Karpas-422 (cell line): Measurements from ENCODE around the gene MVK. TPM values are rescaled to one million over a fixed set of nuclear protein-coding genes. Genes with fewer than 3 reads are reported as not detected.
"Not testable (repeated sequence)": the region's sequence is repeated elsewhere in the genome, so short reads cannot be mapped to it uniquely, and the experiment has no call there.

Experiments used
- DNase-seq: peaks from one replicate; pipeline ENCODE4 v3.0.0-alpha.2; 2015
- H2AFZ ChIP-seq: fragments of 200-600 bp; sonication (generic); 2 replicates; pipeline ENCODE4 v1.6.1; 2014; ENCODE audit warnings: antibody characterized with exemption, low read length, mixed read lengths
- H3K27ac ChIP-seq: fragments of 200-600 bp; sonication (generic); 2 replicates; pipeline ENCODE4 v1.5.1; 2014; ENCODE audit warnings: mild to moderate bottlenecking, low read length, moderate library complexity
- H3K27me3 ChIP-seq: fragments of 200-600 bp; sonication (generic); 2 replicates; pipeline ENCODE4 v1.6.1; 2014; ENCODE audit warnings: low read length, mixed read lengths
- H3K36me3 ChIP-seq: fragments of 200-600 bp; sonication (generic); 2 replicates; pipeline ENCODE4 v1.6.1; 2014; ENCODE audit warnings: low read length, mixed read lengths; ENCODE audit not compliant: insufficient read depth
- H3K4me1 ChIP-seq: fragments of 200-600 bp; sonication (generic); 2 replicates; pipeline ENCODE4 v1.6.1; 2014; ENCODE audit warnings: mild to moderate bottlenecking, low read length, mixed read lengths
- H3K4me2 ChIP-seq: fragments of 200-600 bp; sonication (generic); 2 replicates; pipeline ENCODE4 v1.6.1; 2014; ENCODE audit warnings: low read length, low read depth, mild to moderate bottlenecking; ENCODE audit not compliant: poor library complexity, severe bottlenecking
- H3K4me3 ChIP-seq: fragments of 200-600 bp; sonication (generic); 2 replicates; pipeline ENCODE4 v1.5.1; 2014; ENCODE audit warnings: mild to moderate bottlenecking, antibody characterized with exemption, low read length, mixed read lengths
- H3K79me2 ChIP-seq: fragments of 200-600 bp; sonication (generic); 2 replicates; pipeline ENCODE4 v1.6.1; 2014; ENCODE audit warnings: mild to moderate bottlenecking, low read length, mixed read lengths
- H3K9ac ChIP-seq: fragments of 200-600 bp; sonication (generic); 2 replicates; pipeline ENCODE4 v1.6.0; 2014; ENCODE audit warnings: low read length
- H3K9me2 ChIP-seq: fragments of 200-600 bp; sonication (generic), shearing (Covaris generic); replicated peaks from 2 replicates; pipeline ENCODE4 v1.6.0; 2014; ENCODE audit warnings: mild to moderate bottlenecking, low read length, moderate library complexity; ENCODE audit not compliant: insufficient read depth
- H3K9me3 ChIP-seq: fragments of 300-700, 200-600 bp; sonication (generic); 2 replicates; pipeline ENCODE4 v1.6.1; 2014; ENCODE audit warnings: low read length, mixed read lengths
- H4K20me1 ChIP-seq: fragments of 200-600 bp; sonication (generic); 2 replicates; pipeline ENCODE4 v1.6.1; 2014; ENCODE audit warnings: mild to moderate bottlenecking, antibody characterized with exemption, low read length, low read depth; ENCODE audit not compliant: insufficient read depth
- total RNA-seq: library from RNA; depleted of rRNA; stranded (reverse); fragments of >200 nt; shearing (Covaris generic); gene quantifications from 2 replicates; pipeline ENCODE4 v1.2.3, GENCODE V29; 2014; ENCODE audit warnings: low replicate concordance

The MVK gene
- total RNA-seq, 1 experiment from 2014 or later: 14.7 TPM

DNA sequence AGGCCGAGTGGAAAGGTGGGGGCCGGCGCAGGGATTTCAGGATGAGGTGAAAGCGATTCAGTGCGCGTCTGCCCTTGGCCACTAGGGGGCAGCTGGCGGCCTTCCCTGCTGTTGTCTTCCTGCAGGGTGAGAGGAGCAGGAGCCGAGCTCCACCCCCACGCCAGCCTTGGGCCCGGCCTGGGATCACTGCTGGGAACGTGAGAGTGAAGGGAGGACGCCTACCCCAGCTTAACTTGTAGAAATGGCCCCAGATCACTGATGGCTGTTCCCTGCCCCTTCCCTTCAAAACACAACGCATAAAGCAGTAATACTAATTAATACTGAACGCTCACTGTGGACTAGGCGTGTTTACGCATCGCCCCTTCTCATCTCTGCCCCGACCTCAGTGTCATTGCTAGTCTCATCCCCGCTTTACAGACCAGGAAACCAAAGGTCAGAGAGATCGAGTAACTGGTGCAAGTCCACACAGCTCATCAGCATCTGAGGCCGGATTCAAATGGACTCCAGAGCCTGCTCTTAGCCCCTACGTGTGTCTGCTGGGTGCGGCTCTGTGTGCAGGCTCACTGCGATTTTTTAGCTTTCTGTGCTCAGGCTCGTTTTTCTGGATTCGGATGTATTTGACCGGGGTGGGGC lies 24.3 kb downstream of the MVK start:
- Histone ChIP-seq H4K20me1 (no peaks in the 10 kb centered on the region), H3K9ac (no peak overlapping the region), H3K27me3 (no peaks in the 10 kb centered on the region), H3K9me3 (no peaks in the 10 kb centered on the region), H3K4me2 (no peak overlapping the region), H3K4me3 (no peak overlapping the region), H3K79me2 (no peaks in the 10 kb centered on the region), H3K36me3 (no peaks in the 10 kb centered on the region), H3K9me2 (no peaks in the 10 kb centered on the region), H3K27ac (no peak overlapping the region), H2AFZ (no peak overlapping the region), H3K4me1 (no peaks in the 10 kb centered on the region)
- DNase-seq: peak; percentile 85

DNA sequence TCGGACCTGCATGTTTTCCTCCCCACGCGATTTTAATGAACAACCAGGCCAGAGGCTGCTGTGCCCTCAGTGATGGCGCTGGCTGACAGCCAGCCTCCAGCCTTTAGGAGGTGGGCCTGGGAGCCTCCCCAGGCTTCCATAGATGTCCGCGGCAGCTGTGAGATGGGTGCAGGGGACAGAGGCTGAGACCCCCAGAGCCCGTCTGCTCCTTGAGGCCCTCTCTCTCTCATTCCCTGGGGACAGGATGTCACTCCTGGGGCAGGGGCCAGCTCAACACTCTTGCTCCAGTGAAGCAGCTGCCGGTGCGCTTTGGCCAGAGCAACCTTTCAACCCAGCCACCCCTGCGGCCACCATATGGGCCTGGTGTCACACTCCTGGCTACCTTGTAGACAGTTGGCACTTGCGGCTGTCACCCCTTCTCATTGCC lies 24.8 kb downstream of the MVK start:
- no peak for DNase-seq
- no peak overlapping the region for H3K4me2 ChIP-seq
- no peak overlapping the region for H3K9ac ChIP-seq

DNA sequence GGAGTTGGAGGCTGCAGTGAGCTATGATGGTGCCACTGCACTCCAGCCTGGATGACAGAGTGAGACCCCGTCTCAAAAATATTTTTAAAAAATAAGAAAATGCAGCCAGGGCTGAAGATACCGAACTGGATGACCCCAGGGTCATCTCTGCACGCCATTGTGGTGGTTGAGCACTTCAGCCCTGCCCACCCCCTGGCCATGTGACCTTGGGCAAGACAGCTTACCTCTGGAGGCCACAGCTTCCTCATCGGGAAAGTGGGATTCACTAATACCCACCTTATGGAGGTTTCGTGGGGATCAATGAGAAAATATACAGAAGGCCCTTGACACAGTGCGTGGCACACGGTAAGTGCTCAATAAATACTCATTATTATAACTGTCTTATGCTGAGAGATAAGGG lies 25.5 kb downstream of the MVK start:
- no peaks in the 10 kb centered on the region for H3K9me3 ChIP-seq
- no peak overlapping the region for H3K4me3 ChIP-seq
- no peaks in the 10 kb centered on the region for H4K20me1 ChIP-seq
- H3K4me1 ChIP-seq: no peaks in the 10 kb centered on the region
- DNase-seq: no peak
- H3K27me3 ChIP-seq: no peaks in the 10 kb centered on the region
- H2AFZ ChIP-seq: no peak overlapping the region
- H3K9ac ChIP-seq: no peak overlapping the region
- H3K4me2 ChIP-seq: no peak overlapping the region
- H3K27ac ChIP-seq: no peak overlapping the region
- H3K9me2 ChIP-seq: no peaks in the 10 kb centered on the region
- no peaks in the 10 kb centered on the region for H3K36me3 ChIP-seq
- no peaks in the 10 kb centered on the region for H3K79me2 ChIP-seq

More for the DNA sequence above, 24.8 kb downstream of the MVK start:
- no peaks in the 10 kb centered on the region for H3K4me1 ChIP-seq
- no peaks in the 10 kb centered on the region for H3K27me3 ChIP-seq
- no peaks in the 10 kb centered on the region for H3K36me3 ChIP-seq
- H3K4me3 ChIP-seq: no peak overlapping the region
- H3K79me2 ChIP-seq: no peaks in the 10 kb centered on the region
- no peak overlapping the region for H3K27ac ChIP-seq
- no peak overlapping the region for H2AFZ ChIP-seq
- no peaks in the 10 kb centered on the region for H3K9me3 ChIP-seq
- no peaks in the 10 kb centered on the region for H4K20me1 ChIP-seq
- no peaks in the 10 kb centered on the region for H3K9me2 ChIP-seq

DNA sequence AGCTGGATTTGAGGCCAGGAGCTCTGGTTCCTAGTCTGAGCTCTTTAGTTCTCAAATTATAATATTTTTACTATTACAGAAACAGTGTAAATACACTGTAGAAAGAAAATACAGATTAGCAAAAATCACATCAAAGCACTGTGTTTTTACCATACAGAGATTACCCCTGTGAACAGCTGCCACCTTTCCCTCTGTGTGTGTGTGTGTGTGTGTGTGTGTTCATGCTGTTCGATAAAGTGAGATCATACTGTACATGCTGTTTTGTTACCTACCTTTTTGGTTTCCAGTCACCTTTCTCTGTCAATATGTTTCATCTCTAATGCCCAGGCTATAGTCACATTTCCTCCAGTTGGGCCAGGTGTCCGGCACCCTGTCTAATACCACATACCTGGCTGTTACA lies 26.9 kb downstream of the MVK start:
- H2AFZ ChIP-seq: no peak overlapping the region
- no peaks in the 10 kb centered on the region for H3K4me1 ChIP-seq
- H3K36me3 ChIP-seq: no peaks in the 10 kb centered on the region
- H3K27me3 ChIP-seq: no peaks in the 10 kb centered on the region
- no peaks in the 10 kb centered on the region for H4K20me1 ChIP-seq
- H3K4me3 ChIP-seq: no peak overlapping the region
- H3K79me2 ChIP-seq: no peaks in the 10 kb centered on the region
- DNase-seq: no peak
- H3K9ac ChIP-seq: no peak overlapping the region
- no peak overlapping the region for H3K27ac ChIP-seq
- H3K4me2 ChIP-seq: no peak overlapping the region
- H3K9me2 ChIP-seq: no peaks in the 10 kb centered on the region
- H3K9me3 ChIP-seq: no peaks in the 10 kb centered on the region

DNA sequence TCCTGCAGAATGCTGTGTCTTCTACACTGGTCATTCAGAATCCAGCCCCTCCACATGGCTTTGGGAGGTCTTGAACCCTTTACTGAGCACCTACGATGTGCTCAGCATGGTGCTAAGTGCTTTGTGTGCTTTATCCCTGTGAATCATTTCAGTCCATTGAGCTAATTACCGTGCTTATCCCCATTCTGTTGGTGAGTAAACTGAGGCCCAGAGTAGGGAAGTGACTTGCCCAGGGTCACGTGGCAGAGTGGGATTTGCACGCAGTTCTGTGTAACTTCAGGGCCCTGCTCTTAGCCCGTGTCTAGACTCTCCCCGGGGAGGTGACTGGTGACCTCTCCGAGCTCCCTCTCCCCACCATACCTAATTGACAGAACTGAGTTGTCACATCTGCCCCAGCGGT lies 27.4 kb downstream of the MVK start:
- Histone ChIP-seq H3K4me1 (no peaks in the 10 kb centered on the region), H3K36me3 (no peaks in the 10 kb centered on the region), H4K20me1 (no peaks in the 10 kb centered on the region), H3K27ac (no peak overlapping the region), H3K4me3 (no peak overlapping the region), H3K9me2 (no peaks in the 10 kb centered on the region), H3K27me3 (no peaks in the 10 kb centered on the region), H3K9ac (no peak overlapping the region), H2AFZ (no peak overlapping the region), H3K9me3 (no peaks in the 10 kb centered on the region), H3K4me2 (no peak overlapping the region), H3K79me2 (no peaks in the 10 kb centered on the region)
- DNase-seq: no peak

DNA sequence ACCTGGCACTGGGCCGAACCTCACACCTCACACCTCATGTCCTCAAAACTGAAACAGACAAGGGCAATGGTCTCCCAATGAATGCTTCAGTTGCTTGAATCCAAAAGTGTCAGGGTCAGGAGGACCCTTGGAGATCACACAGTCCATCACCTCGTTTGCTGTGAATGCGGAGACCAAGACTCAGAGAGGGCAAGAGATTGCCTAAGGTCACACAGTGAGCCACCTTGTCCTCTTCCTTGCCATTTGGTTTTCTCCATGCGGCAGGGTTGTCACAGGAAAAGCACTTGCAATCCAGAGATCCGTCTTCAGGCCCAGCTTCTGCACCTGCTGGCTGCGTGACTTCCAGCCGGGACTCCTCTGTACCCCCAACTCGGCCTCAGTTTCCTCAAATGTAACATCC lies 28.0 kb downstream of the MVK start:
- H3K27ac ChIP-seq: no peak overlapping the region
- H3K79me2 ChIP-seq: no peaks in the 10 kb centered on the region
- no peak for DNase-seq
- H2AFZ ChIP-seq: no peak overlapping the region
- H4K20me1 ChIP-seq: no peaks in the 10 kb centered on the region
- no peaks in the 10 kb centered on the region for H3K9me2 ChIP-seq
- no peaks in the 10 kb centered on the region for H3K36me3 ChIP-seq
- no peaks in the 10 kb centered on the region for H3K4me1 ChIP-seq
- H3K4me2 ChIP-seq: no peak overlapping the region
- H3K27me3 ChIP-seq: no peaks in the 10 kb centered on the region
- no peak overlapping the region for H3K9ac ChIP-seq
- H3K9me3 ChIP-seq: no peaks in the 10 kb centered on the region
- no peak overlapping the region for H3K4me3 ChIP-seq

DNA sequence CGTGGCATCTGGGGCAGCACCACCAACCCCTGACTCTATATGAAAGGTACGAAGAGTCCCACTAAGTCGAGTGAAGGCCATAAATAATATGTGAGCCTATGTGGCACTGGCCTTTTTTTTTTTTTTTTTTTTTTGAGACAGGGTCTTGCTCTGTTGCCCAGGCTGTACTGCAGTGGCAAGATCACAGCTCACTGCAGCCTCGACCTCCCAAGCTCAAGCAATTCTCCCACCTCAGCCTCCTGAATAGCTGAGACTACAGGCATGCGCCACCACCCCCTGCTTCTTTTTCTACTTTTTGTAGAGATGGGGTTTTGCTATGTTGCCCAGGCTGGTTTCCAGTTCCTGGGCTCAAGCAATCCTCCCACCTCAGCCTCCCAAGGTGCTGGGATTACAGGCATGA lies 28.5 kb downstream of the MVK start:
- not testable (repeated sequence) for H2AFZ ChIP-seq, H3K4me3 ChIP-seq, H4K20me1 ChIP-seq, H3K79me2 ChIP-seq, H3K9me3 ChIP-seq, H3K36me3 ChIP-seq, H3K4me1 ChIP-seq, H3K9ac ChIP-seq, H3K27ac ChIP-seq, DNase-seq, H3K9me2 ChIP-seq, H3K4me2 ChIP-seq, H3K27me3 ChIP-seq

DNA sequence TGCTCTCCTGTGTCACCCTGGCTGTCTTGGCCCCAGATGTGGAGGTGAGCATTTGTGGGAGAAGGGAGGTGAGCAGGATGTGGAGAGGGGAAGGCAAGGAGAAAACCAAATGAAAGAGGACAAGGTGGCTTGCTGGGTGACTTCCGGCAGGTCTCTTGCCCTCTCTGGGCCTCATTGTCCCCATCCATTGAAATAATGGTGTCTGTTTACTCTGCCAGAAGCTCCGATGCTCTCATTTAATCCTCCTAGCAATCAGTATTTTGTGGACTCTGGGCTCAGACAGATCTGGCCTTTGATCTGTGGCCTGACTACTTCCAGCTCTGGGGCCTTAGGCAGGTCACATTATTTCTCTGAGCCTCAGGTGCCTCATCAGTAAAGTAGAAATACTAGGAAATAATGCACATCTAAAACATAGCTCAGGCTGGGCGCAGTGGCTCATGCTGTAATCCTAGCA lies 30.6 kb downstream of the MVK start:
- no peak overlapping the region for H3K9ac ChIP-seq
- no peak for DNase-seq
- no peaks in the 10 kb centered on the region for H3K4me1 ChIP-seq
- H3K4me3 ChIP-seq: no peak overlapping the region
- H3K27me3 ChIP-seq: no peaks in the 10 kb centered on the region
- no peaks in the 10 kb centered on the region for H3K9me2 ChIP-seq
- H3K36me3 ChIP-seq: no peaks in the 10 kb centered on the region
- H3K27ac ChIP-seq: no peak overlapping the region
- no peak overlapping the region for H3K4me2 ChIP-seq
- H3K79me2 ChIP-seq: no peaks in the 10 kb centered on the region
- H3K9me3 ChIP-seq: no peaks in the 10 kb centered on the region
- H4K20me1 ChIP-seq: no peaks in the 10 kb centered on the region
- no peak overlapping the region for H2AFZ ChIP-seq

DNA sequence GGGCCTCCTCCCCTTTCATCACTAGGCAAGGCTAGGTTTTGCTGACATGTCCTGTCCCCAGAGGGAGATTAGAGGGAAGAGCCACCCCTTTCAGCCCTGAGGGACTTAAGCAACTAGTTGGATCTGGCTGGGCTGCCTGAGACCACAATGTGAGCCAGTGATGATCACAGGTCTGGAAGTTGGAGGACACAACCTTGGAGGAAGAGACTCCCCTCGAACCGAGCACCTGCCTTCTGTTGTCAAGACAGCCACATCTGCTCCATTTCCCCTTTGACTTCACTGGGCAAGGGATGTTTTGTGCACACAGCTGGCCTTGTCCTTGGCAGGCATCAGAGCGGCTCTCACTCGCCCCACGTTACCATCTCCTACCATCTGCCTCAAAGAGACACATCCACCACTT lies 31.4 kb downstream of the MVK start:
- Histone ChIP-seq H3K4me2 (no peak overlapping the region), H2AFZ (no peak overlapping the region), H3K79me2 (no peaks in the 10 kb centered on the region)

More for the DNA sequence above, 31.4 kb downstream of the MVK start:
- Histone ChIP-seq H3K36me3 (no peaks in the 10 kb centered on the region), H3K9me2 (no peaks in the 10 kb centered on the region), H3K4me1 (no peaks in the 10 kb centered on the region), H3K4me3 (no peak overlapping the region), H3K9me3 (no peaks in the 10 kb centered on the region), H3K9ac (no peak overlapping the region), H3K27ac (no peak overlapping the region), H3K27me3 (no peaks in the 10 kb centered on the region), H4K20me1 (no peaks in the 10 kb centered on the region)
- DNase-seq: no peak
